AG09309 (cell line): Measurements from ENCODE around the gene DEPDC5.

Experiments
- DNase-seq: peaks from one replicate; pipeline ENCODE4 v3.0.0-alpha.2; 2010; ENCODE audit warnings: low read depth
- H3K4me3 ChIP-seq: 2 replicates; pipeline ENCODE4 v1.5.1; 2011; ENCODE audit warnings: mild to moderate bottlenecking, low read depth, low read length, moderate library complexity; ENCODE audit not compliant: control insufficient read depth
- CTCF ChIP-seq: IDR thresholded peaks from 2 replicates; pipeline ENCODE4 v1.5.1; 2011; ENCODE audit warnings: mild to moderate bottlenecking, low read depth, low read length, inconsistent platforms; ENCODE audit not compliant: insufficient read depth, control insufficient read depth; ENCODE audit errors: missing control alignments

The DEPDC5 gene

GRCh38 chr22:31891366-31892079 is 137.7 kb downstream of the DEPDC5 start:
- peak; percentile 44 for DNase-seq
- no peak for TF ChIP-seq CTCF
- no peak overlapping the region for H3K4me3 ChIP-seq

- no peak for TF ChIP-seq CTCF
- no peak for DNase-seq
- no peak overlapping the region for H3K4me3 ChIP-seq
Measured at GRCh38 chr22:31892080-31892433, 138.2 kb downstream of the DEPDC5 start.

GRCh38 chr22:31893460-31893859 is 139.6 kb downstream of the DEPDC5 start:
- H3K4me3 ChIP-seq = no peak overlapping the region
- no peak for DNase-seq
- TF ChIP-seq CTCF = no peak

- no peak overlapping the region for H3K4me3 ChIP-seq
- no peak for DNase-seq
- no peak for TF ChIP-seq CTCF
Measured at GRCh38 chr22:31895411-31896123, 141.7 kb downstream of the DEPDC5 start.

GRCh38 chr22:31896472-31896871 is 142.7 kb downstream of the DEPDC5 start:
- H3K4me3 ChIP-seq = no peak overlapping the region
- no peak for TF ChIP-seq CTCF
- DNase-seq = no peak

GRCh38 chr22:31897842-31898805 is 144.3 kb downstream of the DEPDC5 start:
- DNase-seq = no peak
- no peak for TF ChIP-seq CTCF

More at GRCh38 chr22:31897842-31898805, 144.3 kb downstream of the DEPDC5 start:
- no peak overlapping the region for H3K4me3 ChIP-seq
